LoVo (cell line): Measurements from ENCODE around the gene PSMD5.
A peak's percentile ranks its signal among the peaks of the same experiment; 100 is the strongest.

Experiments
- DNase-seq: peaks from one replicate; pipeline ENCODE4 v3.0.0-alpha.2; 2016; ENCODE audit warnings: low spot score

Gene PSMD5

DNA sequence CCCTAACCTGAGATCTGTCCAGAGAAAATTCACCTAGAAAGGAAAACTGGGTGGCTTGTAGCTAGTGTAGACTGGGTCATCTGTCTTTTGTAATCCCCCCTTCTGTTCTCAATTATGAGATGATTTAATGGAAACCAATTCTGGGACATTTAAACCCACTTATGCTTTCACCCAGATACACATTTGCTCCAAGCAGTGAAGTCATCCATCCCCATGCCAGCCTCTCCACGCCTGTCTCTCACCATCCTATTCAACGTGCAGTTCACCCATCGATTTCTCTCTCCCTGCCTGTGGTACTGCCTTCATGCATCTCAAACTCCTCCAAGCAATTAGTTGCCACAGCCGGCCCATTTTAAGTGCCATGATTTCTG, 32.5 kb upstream of the PSMD5 start:
- DNase-seq, result no peak

DNA sequence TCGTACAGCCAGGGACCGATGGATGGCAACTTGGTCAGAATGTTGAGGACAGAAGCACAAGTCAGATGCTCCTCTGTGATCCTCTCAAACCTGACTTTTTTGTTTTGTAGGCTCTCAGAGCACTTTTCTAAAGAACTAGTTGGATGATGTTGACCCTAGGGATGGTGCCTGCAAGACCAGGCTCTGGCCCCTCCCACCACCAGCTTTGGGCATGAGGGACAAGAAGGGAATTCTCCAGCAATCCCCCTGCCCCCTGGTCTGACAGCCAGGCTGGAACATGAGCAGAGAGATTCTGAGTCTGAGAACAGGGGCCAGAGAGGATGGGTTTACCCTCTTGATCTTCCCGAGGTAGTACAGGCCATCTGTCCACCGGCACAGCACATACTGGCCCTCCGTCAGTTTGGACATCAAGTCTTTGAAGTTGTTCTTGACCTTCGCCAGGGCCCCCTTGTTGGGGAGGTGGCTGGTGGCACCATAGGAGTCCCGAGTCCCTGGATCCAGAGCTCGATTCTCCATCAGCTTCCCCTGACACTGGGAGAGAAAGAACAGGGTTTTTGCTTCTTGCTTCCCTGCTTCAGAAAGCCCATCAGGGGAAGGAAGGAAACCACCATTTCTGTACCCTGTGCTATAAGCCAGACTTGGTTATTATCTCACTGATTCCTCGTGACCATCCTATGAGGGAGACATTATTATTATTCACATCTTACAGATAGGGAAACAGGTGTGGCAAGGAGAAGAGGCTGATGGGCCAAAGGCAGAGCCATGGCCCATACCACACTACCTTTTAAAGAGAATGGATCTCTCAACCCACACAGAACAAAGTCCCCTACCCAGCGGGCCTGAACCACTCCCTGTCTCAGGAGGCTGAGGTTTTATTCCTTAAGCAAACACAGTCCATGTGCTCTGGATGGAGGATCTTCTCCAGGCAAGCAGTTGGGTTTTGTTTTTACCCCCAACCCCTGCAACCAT, 31.8 kb upstream of the PSMD5 start:
- DNase-seq, result no peak

DNA sequence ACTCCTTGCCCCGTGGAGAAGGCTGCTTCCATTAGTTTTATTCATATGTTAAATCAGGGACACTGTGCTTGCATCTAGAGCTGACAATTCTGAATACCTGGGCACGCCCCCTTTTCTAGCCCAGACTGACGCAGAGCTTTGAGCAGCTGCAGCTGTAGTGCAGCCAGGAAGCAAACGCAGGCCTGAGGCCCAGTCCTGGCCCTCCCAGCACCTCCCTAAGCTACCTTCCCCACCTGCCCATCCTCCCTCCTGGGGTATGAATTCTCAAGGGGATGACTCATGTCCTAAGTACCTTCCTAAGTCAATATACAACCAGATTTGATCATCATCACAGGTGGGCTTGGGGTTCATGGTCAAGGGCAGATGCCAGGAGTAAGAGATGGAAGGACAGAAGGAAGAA, 30.8 kb upstream of the PSMD5 start:
- peak; percentile 68 for DNase-seq

DNA sequence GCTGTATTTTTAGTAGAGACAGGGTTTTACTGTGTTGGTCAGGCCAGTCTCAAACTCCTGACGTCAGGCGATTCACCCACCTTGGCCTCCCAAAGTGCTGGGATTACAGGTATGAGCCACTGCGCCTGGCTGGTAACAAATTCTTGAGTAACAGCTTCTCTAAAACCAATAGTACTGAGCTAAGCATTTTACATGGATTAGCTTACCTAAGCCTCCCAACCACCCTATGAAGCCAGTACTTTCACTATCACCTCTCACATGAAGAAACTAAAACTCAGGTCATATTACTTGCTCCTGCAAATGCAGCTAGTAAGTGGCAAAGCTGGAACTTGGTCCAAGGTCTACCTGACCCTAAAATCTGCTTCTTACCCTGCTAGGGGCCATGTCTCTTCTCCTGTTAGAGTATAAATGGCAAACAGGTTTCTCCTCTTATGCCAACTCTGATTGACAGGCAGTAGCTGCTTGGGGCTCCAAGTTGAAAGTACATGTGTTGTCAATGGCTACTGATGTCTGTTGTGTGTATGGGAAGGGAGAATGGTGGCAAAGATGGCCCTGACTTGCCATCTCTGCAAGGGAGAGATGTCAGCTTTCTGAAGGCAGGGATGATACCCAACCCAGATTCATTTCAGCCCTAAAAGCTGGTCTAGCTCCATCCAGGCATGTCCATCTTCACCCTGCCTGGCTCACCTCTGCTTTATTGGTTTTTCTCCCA, 30.2 kb upstream of the PSMD5 start:
- no peak for DNase-seq

DNA sequence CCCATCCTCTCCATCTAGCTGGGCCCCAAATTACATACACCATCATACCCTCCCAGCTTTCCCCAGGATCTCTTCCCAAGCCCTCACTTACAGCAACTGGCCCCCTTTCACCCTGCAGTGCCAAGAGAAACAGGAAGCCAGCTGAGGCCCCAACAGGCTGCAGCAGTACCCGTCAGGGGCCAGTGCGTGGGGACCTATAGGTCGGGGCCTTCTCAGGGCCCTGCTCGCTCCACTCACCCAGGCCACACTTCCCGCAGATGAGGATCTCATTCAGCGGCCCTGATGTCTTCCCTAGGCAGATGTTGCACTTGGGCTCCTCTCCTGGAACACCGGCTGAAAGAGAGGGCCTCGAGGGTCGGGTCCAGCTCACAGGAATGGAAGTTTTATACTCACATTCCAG, 27.5 kb upstream of the PSMD5 start:
- DNase-seq, result no peak

DNA sequence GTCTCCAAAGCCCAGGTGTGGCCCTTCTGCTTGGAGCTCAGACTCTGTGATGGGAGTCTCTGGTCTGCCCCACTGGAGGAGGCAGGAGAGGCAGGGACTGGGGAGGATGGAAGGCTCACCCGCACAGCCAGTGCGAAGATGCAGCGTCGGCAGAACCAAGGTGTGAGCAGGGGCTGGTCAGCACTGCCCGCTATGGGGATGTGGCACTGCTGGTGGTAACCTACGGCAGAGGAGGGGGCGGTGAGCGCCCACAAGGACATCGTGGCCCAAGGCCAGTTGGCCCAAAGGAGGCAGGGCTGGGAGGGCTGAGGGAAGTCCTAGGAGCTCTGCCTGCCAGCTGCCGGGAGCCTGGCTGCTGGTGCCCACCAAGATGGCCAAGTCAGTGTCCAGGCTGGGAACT, 27.0 kb upstream of the PSMD5 start:
- no peak for DNase-seq

DNA sequence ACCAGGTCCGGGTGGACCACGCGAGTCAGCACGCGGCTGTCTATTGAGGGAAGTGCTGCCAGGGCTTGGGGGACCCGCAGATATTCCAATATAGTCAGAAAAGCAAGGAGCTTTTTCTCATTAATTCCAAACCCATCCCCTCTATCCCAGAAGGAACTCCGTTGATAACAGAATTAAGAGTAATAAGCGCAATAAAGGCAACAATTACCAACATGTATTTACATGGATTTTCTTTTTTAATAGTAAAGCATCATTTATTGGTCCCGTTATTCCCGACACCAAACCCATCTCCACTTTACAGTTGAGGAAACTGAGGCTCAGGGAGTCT, 26.6 kb upstream of the PSMD5 start:
- DNase-seq, result no peak

DNA sequence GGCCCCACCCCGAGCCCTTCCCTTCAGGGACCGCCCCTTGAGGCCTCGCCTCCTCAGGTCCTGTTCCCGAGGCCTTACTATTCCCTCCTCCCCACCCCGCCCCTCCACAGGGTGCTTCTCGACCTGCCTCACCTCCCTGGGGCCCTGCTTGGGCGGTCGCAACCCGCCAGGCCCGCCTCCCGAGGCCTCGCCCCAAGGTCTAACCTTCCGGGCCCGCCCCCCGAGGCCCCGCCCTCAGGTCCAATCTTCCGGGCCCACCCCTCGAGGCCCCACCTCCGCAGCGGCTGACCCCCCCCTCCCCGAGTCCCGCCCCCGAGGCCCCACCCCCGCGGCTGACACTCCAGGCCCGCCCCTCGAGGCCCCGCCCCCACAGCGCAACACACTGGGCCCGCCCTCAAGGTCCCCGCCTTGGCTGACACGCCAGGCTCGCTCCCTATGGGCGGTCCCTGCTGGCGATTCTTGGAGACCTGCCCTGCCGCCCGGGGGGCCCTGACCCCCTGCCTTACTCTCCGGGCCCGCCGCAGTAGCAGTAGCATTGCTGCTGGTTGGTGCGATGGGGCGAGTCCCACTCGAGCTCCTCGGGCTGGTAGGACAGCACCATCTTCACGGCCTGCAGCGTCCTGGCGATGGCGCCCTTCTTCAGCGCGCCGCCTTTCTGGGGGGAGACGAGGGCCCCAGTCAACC, 26.1 kb upstream of the PSMD5 start:
- peak; percentile 95 for DNase-seq

DNA sequence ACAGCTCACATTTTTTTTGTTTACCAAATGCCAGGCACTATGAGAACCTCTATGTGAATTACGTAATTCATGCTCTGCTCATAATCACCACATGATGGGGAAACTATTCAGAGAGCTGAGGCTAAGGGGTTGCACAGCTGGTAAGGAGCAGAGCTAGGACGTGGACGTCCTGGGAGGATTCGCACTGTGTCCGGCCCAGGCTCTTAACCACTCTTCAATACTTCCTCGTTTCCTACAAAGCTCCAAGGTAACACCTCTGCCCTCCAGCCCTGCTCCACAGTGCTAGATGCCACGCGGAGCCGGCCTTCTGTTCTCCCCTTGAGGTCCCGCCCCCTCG, 25.6 kb upstream of the PSMD5 start:
- no peak for DNase-seq

DNA sequence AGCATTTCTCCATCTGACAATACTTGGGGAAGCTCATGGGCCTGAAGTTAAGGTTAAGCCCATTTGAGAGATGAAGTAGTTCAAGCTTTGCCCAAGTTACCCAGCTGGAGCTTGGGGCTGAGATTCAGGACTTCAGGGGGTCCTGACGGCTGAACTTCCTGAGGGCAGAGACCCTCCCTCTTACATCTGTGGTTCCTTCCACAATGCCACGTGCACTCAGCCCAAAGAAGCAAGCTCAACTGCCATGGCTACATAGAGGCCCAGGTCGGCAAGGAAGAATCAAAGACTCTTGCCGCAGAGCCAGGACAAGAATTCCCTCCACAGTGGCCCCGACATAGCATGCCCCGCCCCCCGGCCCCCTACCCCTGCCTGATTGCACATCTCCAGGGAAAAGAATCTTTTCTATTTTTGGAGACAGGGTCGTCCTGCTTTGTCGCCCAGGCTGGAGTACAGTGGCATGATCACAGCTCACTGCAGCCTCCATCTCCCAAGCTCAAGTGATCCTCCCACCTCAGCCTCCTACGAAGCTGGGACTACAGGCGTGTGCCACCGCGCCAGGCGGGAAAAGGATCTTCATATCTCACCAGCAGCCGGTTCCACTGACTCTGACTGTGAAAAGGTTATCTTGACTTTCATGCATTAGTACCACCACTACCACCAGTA, 25.1 kb upstream of the PSMD5 start:
- no peak for DNase-seq

DNA sequence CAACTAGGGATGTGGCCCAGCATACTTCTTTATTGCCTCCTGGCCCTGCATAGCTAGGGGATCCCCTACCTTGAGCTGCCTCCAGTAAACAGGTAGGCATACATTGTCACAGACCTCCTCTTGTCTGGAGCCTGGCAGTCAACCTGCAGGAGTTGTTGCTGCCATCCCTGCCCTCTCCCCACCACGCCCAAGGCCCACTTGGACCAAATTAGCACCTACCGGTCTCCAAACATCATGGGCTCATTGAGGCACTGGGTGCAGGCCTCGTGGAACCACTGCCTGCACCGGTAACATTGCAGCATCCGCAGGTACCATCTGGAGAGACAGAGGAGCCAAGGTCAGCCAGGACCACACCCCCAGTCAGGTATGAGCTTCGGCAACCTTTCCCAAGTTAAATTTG, 23.9 kb upstream of the PSMD5 start:
- no peak for DNase-seq

DNA sequence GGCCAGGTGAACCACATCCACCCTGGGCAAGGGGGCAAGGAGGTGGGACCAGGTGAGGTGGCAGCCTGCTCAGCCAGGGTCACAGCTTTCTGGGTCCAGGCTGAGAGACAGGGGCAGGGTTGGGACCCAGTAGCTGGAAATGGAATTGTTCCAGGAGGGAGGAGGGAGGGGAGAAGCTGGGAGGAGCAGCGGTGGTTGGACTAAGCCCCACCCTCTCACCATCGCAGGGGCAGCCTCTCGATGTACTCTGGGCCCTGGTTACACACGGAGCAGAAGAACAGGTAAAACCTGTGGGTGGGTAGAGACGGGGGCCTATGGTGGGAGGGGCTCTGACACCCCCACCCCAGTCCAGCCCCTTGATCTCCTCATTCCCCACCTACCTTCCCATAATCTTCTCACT, 23.1 kb upstream of the PSMD5 start:
- DNase-seq, result no peak

DNA sequence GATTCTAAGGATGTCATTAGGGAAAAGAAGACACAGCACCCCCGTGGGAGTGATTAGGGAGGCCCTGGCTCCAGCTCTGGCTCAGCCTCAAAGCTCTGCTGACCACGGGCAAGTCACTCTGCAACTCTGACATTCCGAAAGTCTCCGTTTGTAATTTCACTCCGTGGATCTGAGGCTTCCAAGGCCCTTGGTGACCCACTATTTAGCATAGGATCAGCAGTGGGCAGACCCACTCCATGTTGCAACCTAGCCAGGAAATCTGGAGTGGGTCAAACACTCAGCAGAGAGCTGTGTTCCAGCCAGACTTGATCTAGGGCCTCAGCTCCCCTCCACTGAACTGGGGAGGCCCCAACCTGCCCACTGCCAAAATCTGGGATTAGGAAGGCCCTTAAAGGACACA, 22.5 kb upstream of the PSMD5 start:
- no peak for DNase-seq

DNA sequence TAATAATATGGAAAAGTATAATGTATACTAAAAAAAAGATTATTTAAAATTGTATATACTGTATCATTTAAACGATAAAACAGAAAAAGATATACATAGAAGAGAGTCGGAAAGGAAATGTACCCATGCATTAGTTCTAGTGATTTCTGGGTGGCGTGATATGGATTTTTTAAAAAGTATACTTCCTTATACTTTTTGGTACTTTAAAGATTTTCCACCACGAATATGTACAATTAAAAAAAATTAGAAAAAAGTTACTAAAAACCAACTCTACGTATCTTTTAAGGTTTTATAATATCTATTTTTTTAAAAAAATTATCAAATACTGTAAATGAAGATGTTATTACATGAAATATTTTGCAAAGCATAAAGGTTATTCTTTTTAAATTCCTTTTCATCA, 22.0 kb upstream of the PSMD5 start:
- DNase-seq, result no peak

DNA sequence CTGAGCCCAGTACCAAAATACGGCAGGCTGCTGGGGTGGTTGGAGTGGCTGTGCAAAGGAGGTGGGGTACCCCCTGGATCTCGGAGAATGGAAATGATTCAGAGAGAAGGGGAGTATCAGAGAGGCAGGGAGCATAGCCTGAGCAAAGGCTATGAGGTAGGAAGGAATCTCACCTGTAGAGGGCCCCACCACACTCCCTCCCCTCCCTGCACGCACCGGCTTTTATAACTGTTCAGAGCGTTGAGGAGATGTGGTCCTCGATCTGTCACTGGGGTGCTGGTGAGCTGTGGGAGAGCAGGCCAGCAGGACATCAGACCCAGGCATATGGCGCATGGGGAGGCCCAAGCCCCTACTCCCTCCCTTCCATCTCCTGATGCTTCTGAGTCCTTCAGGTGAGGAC, 21.1 kb upstream of the PSMD5 start:
- DNase-seq, result no peak

DNA sequence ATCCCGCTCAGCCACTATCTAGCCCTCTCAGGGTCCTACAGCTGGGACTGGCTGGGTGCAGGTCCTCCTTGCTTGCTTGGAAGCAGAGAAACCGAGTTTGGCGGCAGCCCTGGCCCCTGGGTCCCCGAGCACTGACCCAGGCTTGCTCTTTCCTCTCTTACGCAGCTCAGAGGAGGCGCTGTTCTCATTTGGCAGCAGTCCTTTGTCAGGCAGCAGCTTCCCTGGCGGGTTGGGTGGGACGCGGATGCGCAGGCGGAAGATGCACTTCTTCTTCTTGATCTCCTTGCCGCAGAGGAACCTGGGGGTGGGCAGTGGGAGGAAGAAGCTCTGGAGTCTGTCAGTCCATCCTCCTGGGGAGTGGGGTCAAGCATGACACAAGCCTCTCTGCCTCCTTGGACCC, 19.7 kb upstream of the PSMD5 start:
- DNase-seq, result no peak

DNA sequence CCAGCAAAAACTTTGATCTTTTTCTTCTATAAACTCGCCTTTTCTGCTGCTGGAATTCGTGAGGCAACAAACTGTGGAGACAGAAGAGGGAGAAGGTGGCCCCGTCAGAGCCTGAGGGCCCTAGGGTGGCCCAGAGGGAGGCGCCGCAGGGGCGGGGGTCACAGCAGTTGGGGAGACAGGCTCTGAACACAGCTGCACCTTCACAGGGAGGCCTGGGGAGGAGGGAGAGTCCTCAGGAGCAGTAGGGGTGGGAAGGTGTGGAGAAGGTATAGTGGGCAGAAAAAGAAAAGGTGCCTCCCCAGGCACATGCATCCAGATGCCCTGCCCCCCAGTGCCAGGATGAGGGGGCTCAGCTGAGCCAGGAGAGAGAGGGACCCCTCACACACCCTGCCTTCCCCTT, 19.2 kb upstream of the PSMD5 start:
- DNase-seq, result no peak

DNA sequence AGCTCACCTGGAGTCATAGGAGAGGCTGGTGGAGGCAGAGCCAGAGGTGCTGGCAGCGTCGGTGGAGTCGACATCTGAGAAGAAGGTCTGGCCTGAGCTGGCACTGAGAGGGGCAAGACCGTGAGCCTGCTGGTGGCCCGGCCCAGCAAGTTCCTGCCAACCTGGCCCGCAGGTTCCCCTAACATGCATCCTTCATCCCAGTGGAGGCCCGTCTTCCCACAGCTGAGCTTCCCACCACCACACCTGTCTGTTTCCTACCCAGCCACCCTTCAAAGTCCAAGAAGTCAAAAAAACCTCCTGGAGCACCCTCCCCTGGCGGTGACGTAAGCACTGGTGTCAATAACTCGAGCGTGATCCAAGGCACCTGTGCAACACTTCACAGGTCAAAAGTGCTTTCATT, 17.4 kb upstream of the PSMD5 start:
- no peak for DNase-seq

DNA sequence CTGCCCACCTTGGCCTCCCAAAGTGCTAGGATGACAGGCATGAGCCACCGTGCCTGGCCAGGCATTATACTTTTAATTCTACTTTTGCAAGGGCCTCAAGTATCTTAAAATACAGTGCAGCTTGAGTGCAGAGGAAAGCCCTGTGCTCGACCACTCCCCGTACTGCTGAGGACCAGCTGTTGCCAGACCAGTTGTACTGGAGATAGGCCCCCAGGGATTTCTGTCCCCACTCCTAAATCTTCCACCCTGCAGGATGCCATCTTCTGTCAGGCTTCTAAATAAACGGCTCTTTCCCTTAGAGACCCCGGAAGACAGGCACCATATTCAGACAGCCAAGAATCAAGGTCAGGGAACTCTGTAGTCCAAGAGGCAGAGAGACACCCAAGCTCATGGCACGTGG, 16.6 kb upstream of the PSMD5 start:
- DNase-seq, result no peak

DNA sequence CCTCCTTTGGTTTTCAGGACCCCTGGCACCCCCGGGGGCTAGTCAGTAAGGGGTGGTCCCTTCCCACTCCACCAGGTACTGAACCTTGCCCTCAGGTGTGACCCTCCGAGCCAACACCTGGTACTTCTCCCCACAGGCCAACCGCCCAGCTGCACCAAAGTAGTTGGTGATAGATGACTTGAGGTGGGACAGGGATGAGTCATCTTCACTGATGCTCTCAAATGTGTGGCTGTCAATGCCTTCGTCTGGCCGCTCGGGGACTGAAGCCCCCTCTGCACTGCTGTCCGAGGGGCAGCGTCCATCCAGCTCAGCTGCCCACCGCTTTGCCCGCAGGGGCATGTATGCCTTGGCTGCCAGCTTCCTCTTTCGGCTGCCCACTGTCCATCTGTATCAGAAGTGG, 15.2 kb upstream of the PSMD5 start:
- no peak for DNase-seq

DNA sequence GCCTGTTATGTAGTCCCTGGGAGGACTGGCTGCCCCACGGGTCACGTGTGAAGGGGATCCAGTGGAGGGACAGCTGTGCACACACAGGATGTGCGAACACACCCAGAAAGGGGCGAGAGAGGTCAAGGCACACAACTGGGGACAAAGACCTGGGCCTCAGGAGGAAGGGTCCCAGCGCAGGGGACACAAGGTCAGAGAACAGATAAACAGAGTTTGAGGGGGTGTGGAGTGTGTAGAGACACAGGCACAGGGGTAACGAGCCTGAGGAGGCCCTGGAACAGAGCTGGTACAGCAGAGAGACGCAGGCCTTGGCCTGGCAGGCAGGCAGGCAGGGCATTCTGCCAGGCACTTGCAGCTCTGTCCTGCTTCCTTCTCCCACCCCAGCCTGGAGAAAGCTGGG, 14.8 kb upstream of the PSMD5 start:
- DNase-seq, result no peak

DNA sequence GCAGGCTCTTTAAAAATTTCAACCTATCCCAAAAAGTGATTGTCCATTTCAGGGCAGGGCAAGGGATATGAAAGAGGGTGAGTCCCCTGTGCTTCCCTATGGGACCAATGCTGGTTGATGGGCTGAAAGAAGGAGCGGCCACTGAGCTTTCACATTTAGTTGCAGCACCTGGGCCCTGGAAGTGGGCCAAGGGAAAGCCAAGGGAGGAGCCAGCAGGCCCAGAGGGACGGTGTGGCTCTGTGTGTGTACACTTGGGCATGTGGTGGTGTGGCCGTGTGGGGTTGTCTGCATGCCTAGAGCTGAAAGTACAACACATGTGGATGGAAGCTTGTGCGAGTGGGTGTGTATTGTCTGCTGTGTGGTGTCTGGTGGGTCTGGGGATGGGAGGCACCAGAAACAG, 14.0 kb upstream of the PSMD5 start:
- DNase-seq, result no peak
